H9 (cell line): Measurements from ENCODE around the gene ALB. TPM values are rescaled to one million over a fixed set of nuclear protein-coding genes. Genes with fewer than 3 reads are reported as not detected.

ENCODE experiments used
- DNase-seq: peaks from one replicate; pipeline ENCODE4 v3.0.0-alpha.2; 2017
- H2AFZ ChIP-seq: one replicate; pipeline ENCODE4 v1.6.1; 2013; ENCODE audit warnings: mild to moderate bottlenecking, low read length, control low read depth, moderate library complexity
- H2AK5ac ChIP-seq: 2 replicates; pipeline ENCODE4 v1.6.1; 2013; ENCODE audit warnings: low read length, control low read depth, mixed read lengths; ENCODE audit not compliant: insufficient read length
- H2BK120ac ChIP-seq: one replicate; pipeline ENCODE4 v1.6.1; 2013; ENCODE audit warnings: low read depth, mild to moderate bottlenecking, low read length, control low read depth, inconsistent platforms; ENCODE audit not compliant: poor library complexity, severe bottlenecking
- H2BK12ac ChIP-seq: 2 replicates; pipeline ENCODE4 v1.6.1; 2013; ENCODE audit warnings: low read length, control low read depth, mixed read lengths, low read depth; ENCODE audit not compliant: insufficient read length
- H2BK15ac ChIP-seq: 2 replicates; pipeline ENCODE4 v1.6.1; 2013; ENCODE audit warnings: low read depth, low read length, control low read depth
- H2BK20ac ChIP-seq: one replicate; pipeline ENCODE4 v1.6.1; 2013; ENCODE audit warnings: low read depth, mild to moderate bottlenecking, low read length, control low read depth, inconsistent platforms; ENCODE audit not compliant: poor library complexity, severe bottlenecking
- H2BK5ac ChIP-seq: 2 replicates; pipeline ENCODE4 v1.6.1; 2013; ENCODE audit warnings: low read length, control low read depth, mixed read lengths; ENCODE audit not compliant: insufficient read length
- H3K14ac ChIP-seq: 2 replicates; pipeline ENCODE4 v1.6.1; 2013; ENCODE audit warnings: low read length, control low read depth; ENCODE audit not compliant: insufficient read depth
- H3K18ac ChIP-seq: 2 replicates; pipeline ENCODE4 v1.6.1; 2013; ENCODE audit warnings: low read depth, mild to moderate bottlenecking, mixed read lengths, low read length, control low read depth; ENCODE audit not compliant: insufficient read length
- H3K23ac ChIP-seq: 2 replicates; pipeline ENCODE4 v1.6.1; 2013; ENCODE audit warnings: low read length, control low read depth, mixed read lengths, low read depth; ENCODE audit not compliant: insufficient read length
- H3K23me2 ChIP-seq: 2 replicates; pipeline ENCODE4 v1.6.1; 2013; ENCODE audit warnings: low read depth, mild to moderate bottlenecking, mixed read lengths, low read length, control low read depth; ENCODE audit not compliant: insufficient read length, poor library complexity, severe bottlenecking
- H3K27ac ChIP-seq: 2 replicates; pipeline ENCODE4 v1.5.1; 2013; ENCODE audit warnings: low read length, control low read depth, mixed read lengths, low read depth; ENCODE audit not compliant: insufficient read length
- H3K27me3 ChIP-seq: 2 replicates; pipeline ENCODE4 v1.6.1; 2013; ENCODE audit warnings: low read length, control low read depth, inconsistent platforms; ENCODE audit not compliant: insufficient read depth
- H3K4ac ChIP-seq: 2 replicates; pipeline ENCODE4 v1.6.1; 2013; ENCODE audit warnings: low read depth, mild to moderate bottlenecking, control low read depth, inconsistent platforms, low read length, moderate library complexity
- H3K4me1 ChIP-seq: 2 replicates; pipeline ENCODE4 v1.6.1; 2013; ENCODE audit warnings: low read length, control low read depth, inconsistent platforms; ENCODE audit not compliant: insufficient read depth
- H3K4me2 ChIP-seq: 2 replicates; pipeline ENCODE4 v1.6.1; 2013; ENCODE audit warnings: low read length, control low read depth, mixed read lengths; ENCODE audit not compliant: insufficient read length, insufficient read depth
- H3K56ac ChIP-seq: 2 replicates; pipeline ENCODE4 v1.6.1; 2013; ENCODE audit warnings: low read depth, mild to moderate bottlenecking, mixed read lengths, low read length, control low read depth; ENCODE audit not compliant: insufficient read length
- H3K79me1 ChIP-seq: 2 replicates; pipeline ENCODE4 v1.6.1; 2013; ENCODE audit warnings: low read depth, mild to moderate bottlenecking, moderate library complexity, low read length, control low read depth, inconsistent platforms; ENCODE audit not compliant: insufficient read depth, poor library complexity, severe bottlenecking
- H3K79me2 ChIP-seq: 2 replicates; pipeline ENCODE4 v1.6.1; 2013; ENCODE audit warnings: low read length, control low read depth, inconsistent platforms; ENCODE audit not compliant: insufficient read depth
- H3K9ac ChIP-seq: 2 replicates; pipeline ENCODE4 v1.6.1; 2013; ENCODE audit warnings: low read length, control low read depth, mixed read lengths; ENCODE audit not compliant: insufficient read length; ENCODE audit errors: extremely low read depth
- H3K9me3 ChIP-seq: one replicate; pipeline ENCODE4 v1.6.1; 2013; ENCODE audit warnings: low read depth, low read length, inconsistent platforms; ENCODE audit not compliant: control insufficient read depth
- H3T11ph ChIP-seq: one replicate; pipeline ENCODE4 v1.6.1; 2013; ENCODE audit warnings: mild to moderate bottlenecking, low read length, control low read depth, inconsistent platforms
- H4K20me1 ChIP-seq: one replicate; pipeline ENCODE4 v1.6.1; 2013; ENCODE audit not compliant: control insufficient read depth, insufficient read length, insufficient read depth
- H4K5ac ChIP-seq: 2 replicates; pipeline ENCODE4 v1.6.1; 2013; ENCODE audit warnings: low read depth, mild to moderate bottlenecking, mixed read lengths, low read length, control low read depth; ENCODE audit not compliant: insufficient read length
- H4K8ac ChIP-seq: replicated peaks from 2 replicates; pipeline ENCODE4 v1.6.1; 2013; ENCODE audit warnings: low read length, control low read depth, mixed read lengths, low read depth; ENCODE audit not compliant: insufficient read length
- H4K91ac ChIP-seq: 2 replicates; pipeline ENCODE4 v1.6.1; 2013; ENCODE audit warnings: low read depth, mild to moderate bottlenecking, moderate library complexity, mixed read lengths, low read length, control low read depth; ENCODE audit not compliant: insufficient read length
- H3K27ac Mint-ChIP-seq, 3 experiments: 2 replicates in 2 of 3; 3 replicates in 1 of 3; pipeline ENCODE4 v1.8.0; 2020 to 2021; ENCODE audit warnings: mixed read lengths in 3 of 3, mild to moderate bottlenecking in 1 of 3, moderate library complexity in 1 of 3
- H3K27me3 Mint-ChIP-seq: 2 replicates; pipeline ENCODE4 v1.8.0; 2021; ENCODE audit warnings: low read depth, mild to moderate bottlenecking, moderate library complexity, mixed read lengths
- H3K36me3 Mint-ChIP-seq, 3 experiments: 2 replicates in 2 of 3; 3 replicates in 1 of 3; pipeline ENCODE4 v1.8.0; 2020 to 2021; ENCODE audit warnings: low read depth in 3 of 3, mixed read lengths in 3 of 3; ENCODE audit not compliant: insufficient read depth in 1 of 3
- H3K4me1 Mint-ChIP-seq, 2 experiments: 2 replicates each; pipeline ENCODE4 v1.8.0; 2020; ENCODE audit warnings: mixed read lengths in 2 of 2
- H3K4me3 Mint-ChIP-seq, 2 experiments: 2 replicates in 1 of 2; 3 replicates in 1 of 2; pipeline ENCODE4 v1.8.0; 2020 to 2021; ENCODE audit warnings: mild to moderate bottlenecking in 2 of 2, mixed read lengths in 2 of 2, moderate library complexity in 1 of 2
- H3K9me3 Mint-ChIP-seq, 2 experiments: 2 replicates in 1 of 2; 3 replicates in 1 of 2; pipeline ENCODE4 v1.8.0; 2020; ENCODE audit warnings: mild to moderate bottlenecking in 2 of 2, mixed read lengths in 2 of 2, moderate library complexity in 1 of 2
- CTCF ChIP-seq: fragments of 200-600 bp; sonication (generic); conservative IDR thresholded peaks from 3 replicates; pipeline ENCODE4 v1.8.0; 2021; ENCODE audit warnings: antibody characterized with exemption, mild to moderate bottlenecking
- WGBS: extraction: QIAGEN DNeasy Blood & Tissue Kit; methylation state at CpG from one replicate; pipeline ENCODE4 v1.1.7; 2013; ENCODE audit warnings: missing lambda C conversion rate, low lambda C conversion rate, mixed read lengths; ENCODE audit not compliant: insufficient read length; ENCODE audit errors: extremely low coverage; 5-methylcytosine and 5-hydroxymethylcytosine counted together
- total RNA-seq: library from RNA; stranded (reverse); gene quantifications from 2 replicates; pipeline ENCODE4 v1.2.1, GENCODE V29; 2021

The ALB gene
- total RNA-seq, 1 experiment from 2014 or later, result not detected

GRCh38 chr4:73448448-73449203 lies 44.5 kb downstream of the ALB start:
- no peak overlapping the region for H3K4me2 ChIP-seq
- peaks cover 3% of the 10 kb centered on the region for H3K23me2 ChIP-seq
- no peak overlapping the region for H2BK5ac ChIP-seq
- no peak overlapping the region for H4K5ac ChIP-seq
- no peak overlapping the region for H2BK20ac ChIP-seq
- H3K79me1 ChIP-seq, result no peaks in the 10 kb centered on the region
- H3K4me3 Mint-ChIP-seq, result no peak overlapping the region; a peak in 1 of 5 replicates
- no peaks in the 10 kb centered on the region for H3K27me3 ChIP-seq
- no peak overlapping the region for H3K27ac Mint-ChIP-seq
- no peak overlapping the region for H2AFZ ChIP-seq
- H3K18ac ChIP-seq, result no peak overlapping the region
- H3K79me2 ChIP-seq, result no peaks in the 10 kb centered on the region
- H3K9me3 Mint-ChIP-seq, result no peaks in the 10 kb centered on the region
- H3K23ac ChIP-seq, result no peak overlapping the region
- H3K36me3 Mint-ChIP-seq, result no peaks in the 10 kb centered on the region
- peaks cover 14% of the 10 kb centered on the region; the same call in 1 of the 2 replicates for H3K4me1 ChIP-seq
- no peak overlapping the region for H2BK15ac ChIP-seq
- H2BK120ac ChIP-seq, result no peak overlapping the region
- H3K9me3 ChIP-seq, result no peaks in the 10 kb centered on the region
- H3K27ac ChIP-seq, result no peak overlapping the region
- no peak overlapping the region for H3K4ac ChIP-seq
- H3K27me3 Mint-ChIP-seq, result no peaks in the 10 kb centered on the region
- no peak overlapping the region for H3T11ph ChIP-seq
- no peak overlapping the region for H4K8ac ChIP-seq
- peaks cover 46 to 51% of the 10 kb centered on the region in 2 experiments for H3K4me1 Mint-ChIP-seq
- no peak overlapping the region for H3K9ac ChIP-seq
- no peak overlapping the region for H2AK5ac ChIP-seq
- no peak overlapping the region for H4K91ac ChIP-seq
- H4K20me1 ChIP-seq, result no peaks in the 10 kb centered on the region
- TF ChIP-seq CTCF, result no peak
- no peak overlapping the region for H2BK12ac ChIP-seq
- no peak overlapping the region for H3K14ac ChIP-seq
- DNase-seq, result no peak
- no peak overlapping the region for H3K56ac ChIP-seq
- no CpG with 5 or more reads among the region's 4 CpGs for WGBS
